Measurements from ENCODE around the gene IL1R1. TPM values are rescaled to one million over a fixed set of nuclear protein-coding genes. Genes with fewer than 3 reads are reported as not detected.

IL1R1 gene
- total RNA-seq, 3 donors from 2014 or later: 17.8 to 40.1 (median 39.1) TPM

- peaks cover 6% of the 10 kb centered on the region for H3K4me1 ChIP-seq (ENCODE audit: low read depth)
- no peaks in the 10 kb centered on the region for H3K9me3 ChIP-seq
- DNase-seq (no peak), ATAC-seq (no peak)
- H3K4me3 ChIP-seq: no peak overlapping the region
- no peaks in the 10 kb centered on the region for H3K36me3 ChIP-seq (ENCODE audit: low read depth)
- no peak for TF ChIP-seq CTCF (IDR thresholded peaks at IDR 0.05)
- intact Hi-C loops (cut with DNase I, micrococcal nuclease): loop anchor here in 1 of 2 donors (10.0 kb wide), 1 partner anchor 60 kb away; no protein-coding TSS in a partner anchor
Observed at GRCh38 chr2:102184568-102184967, 42.0 kb downstream of the IL1R1 start.

- Histone ChIP-seq H3K4me3 (no peak overlapping the region), H3K36me3 (ENCODE audit: low read depth) (no peaks in the 10 kb centered on the region), H3K4me1 (ENCODE audit: low read depth) (peaks cover 6% of the 10 kb centered on the region), H3K9me3 (no peaks in the 10 kb centered on the region)
- intact Hi-C loops (cut with DNase I, micrococcal nuclease): loop anchor here in 1 of 2 donors (10.0 kb wide), 1 partner anchor 59 kb away; no protein-coding TSS in a partner anchor
- DNase-seq (peak in 1 of 3 donors; percentile 34), ATAC-seq (no peak)
- peak; percentile 32 for TF ChIP-seq CTCF (IDR thresholded peaks at IDR 0.05)
Observed at GRCh38 chr2:102185347-102185746, 42.8 kb downstream of the IL1R1 start.

GRCh38 chr2:102186791-102187495 is 44.4 kb downstream of the IL1R1 start, which contains the start of gene IL1RL2:
IL1RL2 (plus strand) TSS chr2:102187023; CDS start chr2:102187868, 845 bp downstream.
- Histone ChIP-seq H3K9me3 (no peaks in the 10 kb centered on the region), H3K36me3 (ENCODE audit: low read depth) (no peaks in the 10 kb centered on the region), H3K4me1 (ENCODE audit: low read depth) (peaks cover 6% of the 10 kb centered on the region), H3K4me3 (peak within 1 kb of the TSS; percentile 9)
- ATAC-seq (peak; percentile 79), DNase-seq (peak; percentile 59 to 72 (median 71))
- intact Hi-C loops (cut with DNase I, micrococcal nuclease): loop anchor here in 1 of 2 donors (10.0 kb wide), 1 partner anchor 58 kb away; no protein-coding TSS in a partner anchor
- TF ChIP-seq CTCF (IDR thresholded peaks at IDR 0.05): no peak

- no peak for TF ChIP-seq CTCF (IDR thresholded peaks at IDR 0.05)
- peak overlapping the region; percentile 9 for H3K4me3 ChIP-seq
- ATAC-seq (peak; percentile 78), DNase-seq (peak; percentile 60 to 73 (median 72))
- peaks cover 6% of the 10 kb centered on the region for H3K4me1 ChIP-seq (ENCODE audit: low read depth)
- no peaks in the 10 kb centered on the region for H3K36me3 ChIP-seq (ENCODE audit: low read depth)
- intact Hi-C loops (cut with DNase I, micrococcal nuclease): loop anchor here in 1 of 2 donors (10.0 kb wide), 1 partner anchor 57 kb away; no protein-coding TSS in a partner anchor
- no peaks in the 10 kb centered on the region for H3K9me3 ChIP-seq
Observed at GRCh38 chr2:102187496-102188150, 45.1 kb downstream of the IL1R1 start.

- Histone ChIP-seq H3K36me3 (ENCODE audit: low read depth) (no peaks in the 10 kb centered on the region), H3K4me3 (no peak overlapping the region), H3K9me3 (no peaks in the 10 kb centered on the region), H3K4me1 (ENCODE audit: low read depth) (peaks cover 6% of the 10 kb centered on the region)
- no peak for ATAC-seq
- no peak for TF ChIP-seq CTCF (IDR thresholded peaks at IDR 0.05)
- intact Hi-C loops (cut with DNase I, micrococcal nuclease): no loop called here
- DNase-seq: peak in 1 of 3 donors; percentile 15
Observed at GRCh38 chr2:102190430-102191107, 48.0 kb downstream of the IL1R1 start.

Measured in mucosa of descending colon (tissue), 3 donors.